ENCODE measurements around the gene DRAM1.

DRAM1 gene

GRCh38 chr12:101876861-101877805 lies at the start of gene DRAM1:
TSS of gene DRAM1 (plus strand) at chr12:101877580. CDS start at chr12:101877790, 210 bp downstream.
- peak; percentile 85 for TF ChIP-seq POLR2A (IDR thresholded peaks at IDR 0.05; ENCODE audit: low read length)
- TF ChIP-seq GATA1 (IDR thresholded peaks at IDR 0.05; ENCODE audit: low read depth, low read length): no peak
- DNase-seq: peak; percentile 91 to 96

GRCh38 chr12:101828463-101829196 lies 48.8 kb upstream of the DRAM1 start:
- peak in 1 of 2 experiments; percentile 32 for DNase-seq
- TF ChIP-seq GATA1 (IDR thresholded peaks at IDR 0.05; ENCODE audit: low read depth, low read length) (no peak), POLR2A (IDR thresholded peaks at IDR 0.05; ENCODE audit: low read length) (no peak)

- TF ChIP-seq GATA1 (IDR thresholded peaks at IDR 0.05; ENCODE audit: low read depth, low read length) (no peak), POLR2A (IDR thresholded peaks at IDR 0.05; ENCODE audit: low read length) (no peak)
- peak; percentile 21 to 37 for DNase-seq
Measured at GRCh38 chr12:101829639-101830366, 47.6 kb upstream of the DRAM1 start.

- TF ChIP-seq GATA1 (IDR thresholded peaks at IDR 0.05; ENCODE audit: low read depth, low read length) (no peak), POLR2A (IDR thresholded peaks at IDR 0.05; ENCODE audit: low read length) (peak; percentile 58)
- peak; percentile 95 to 98 for DNase-seq
Measured at GRCh38 chr12:101830367-101831325, 46.7 kb upstream of the DRAM1 start, which contains the start of gene GNPTAB. TSS of gene GNPTAB (minus strand) at chr12:101830959. CDS start at chr12:101830675, 284 bp downstream.

GRCh38 chr12:101832030-101832429 lies 45.4 kb upstream of the DRAM1 start:
- TF ChIP-seq POLR2A (IDR thresholded peaks at IDR 0.05; ENCODE audit: low read length): no peak
- no peak for TF ChIP-seq GATA1 (IDR thresholded peaks at IDR 0.05; ENCODE audit: low read depth, low read length)
- peak in 1 of 2 experiments; percentile 39 for DNase-seq

- TF ChIP-seq GATA1 (IDR thresholded peaks at IDR 0.05; ENCODE audit: low read depth, low read length): no peak
- no peak for TF ChIP-seq POLR2A (IDR thresholded peaks at IDR 0.05; ENCODE audit: low read length)
- no peak for DNase-seq
Measured at GRCh38 chr12:101838628-101839323, 38.6 kb upstream of the DRAM1 start.

GRCh38 chr12:101839324-101840283 lies 37.8 kb upstream of the DRAM1 start:
- no peak for TF ChIP-seq POLR2A (IDR thresholded peaks at IDR 0.05; ENCODE audit: low read length)
- no peak for TF ChIP-seq GATA1 (IDR thresholded peaks at IDR 0.05; ENCODE audit: low read depth, low read length)
- peak; percentile 78 to 87 for DNase-seq

GRCh38 chr12:101841069-101841468 lies 36.3 kb upstream of the DRAM1 start:
- DNase-seq: no peak
- TF ChIP-seq POLR2A (IDR thresholded peaks at IDR 0.05; ENCODE audit: low read length): no peak

- no peak for DNase-seq
- TF ChIP-seq GATA1 (IDR thresholded peaks at IDR 0.05; ENCODE audit: low read depth, low read length): no peak
- TF ChIP-seq POLR2A (IDR thresholded peaks at IDR 0.05; ENCODE audit: low read length): no peak
Measured at GRCh38 chr12:101845137-101845711, 32.2 kb upstream of the DRAM1 start.

- no peak for TF ChIP-seq POLR2A (IDR thresholded peaks at IDR 0.05; ENCODE audit: low read length)
- no peak for TF ChIP-seq GATA1 (IDR thresholded peaks at IDR 0.05; ENCODE audit: low read depth, low read length)
- no peak for DNase-seq
Measured at GRCh38 chr12:101847325-101847724, 30.1 kb upstream of the DRAM1 start.

GRCh38 chr12:101850199-101850598 lies 27.2 kb upstream of the DRAM1 start:
- no peak for TF ChIP-seq GATA1 (IDR thresholded peaks at IDR 0.05; ENCODE audit: low read depth, low read length)
- TF ChIP-seq POLR2A (IDR thresholded peaks at IDR 0.05; ENCODE audit: low read length): no peak
- DNase-seq: no peak

All from erythroblast (primary cell).